ENCODE measurements around the gene CACNA1H. TPM values are rescaled to one million over a fixed set of nuclear protein-coding genes. Genes with fewer than 3 reads are reported as not detected.

CACNA1H gene
- polyA plus RNA-seq, 3 donors: 27.6 to 32.8 (median 28.7) TPM

GRCh38 chr16:1141191-1141590 is 11.7 kb upstream of the CACNA1H start:
- no peak for DNase-seq

GRCh38 chr16:1141716-1142115 is 11.2 kb upstream of the CACNA1H start:
- DNase-seq: no peak

GRCh38 chr16:1142911-1143310 is 10.0 kb upstream of the CACNA1H start:
- DNase-seq: no peak

GRCh38 chr16:1143761-1144450 is 9.0 kb upstream of the CACNA1H start:
- DNase-seq: no peak

GRCh38 chr16:1144476-1145382 is 8.2 kb upstream of the CACNA1H start:
- no peak for DNase-seq

- DNase-seq: no peak
These were observed 7.4 kb upstream of the CACNA1H start for GRCh38 chr16:1145383-1146100.

GRCh38 chr16:1146409-1146808 is 6.5 kb upstream of the CACNA1H start:
- no peak for DNase-seq

GRCh38 chr16:1147027-1147426 is 5.9 kb upstream of the CACNA1H start:
- no peak for DNase-seq

GRCh38 chr16:1149101-1149636 is 3.7 kb upstream of the CACNA1H start:
- no peak for DNase-seq

- DNase-seq: no peak
These were observed 2.4 kb upstream of the CACNA1H start for GRCh38 chr16:1150511-1150982.

GRCh38 chr16:1151424-1152122 is 1.3 kb upstream of the CACNA1H start:
- DNase-seq: no peak

- no peak for DNase-seq
These were observed 725 bp upstream of the CACNA1H start for GRCh38 chr16:1152123-1152638.

- no peak for DNase-seq
These were observed 714 bp downstream of the CACNA1H start for GRCh38 chr16:1153480-1154160.

- no peak for DNase-seq
These were observed 1.5 kb downstream of the CACNA1H start for GRCh38 chr16:1154291-1154886.

GRCh38 chr16:1154887-1155331 is 2.0 kb downstream of the CACNA1H start:
- DNase-seq: no peak

- DNase-seq: no peak
These were observed 2.6 kb downstream of the CACNA1H start for GRCh38 chr16:1155353-1156054.

- no peak for DNase-seq
These were observed 3.4 kb downstream of the CACNA1H start for GRCh38 chr16:1156055-1156982.

GRCh38 chr16:1156983-1157638 is 4.2 kb downstream of the CACNA1H start:
- DNase-seq: no peak

Data from renal pelvis (tissue), 4 donors.